Activated CD4-positive, CD25-positive, alpha-beta regulatory T cell treated with anti-CD3 and anti-CD28 coated beads, Interleukin-2, amount 50 U/mL, for 16 hours (primary cell): Measurements from ENCODE around the gene ITIH6.
"Not testable (repeated sequence)": the region's sequence is repeated elsewhere in the genome, so short reads cannot be mapped to it uniquely, and the experiment has no call there.

Experiments
- DNase-seq: peaks from one replicate; pipeline ENCODE4 v3.0.0-alpha.2; 2020; ENCODE audit warnings: low read depth, low spot score

The ITIH6 gene

GRCh38 chrX:54798137-54798536 lies at the start of gene ITIH6:
ITIH6 (minus strand) TSS chrX:54798255; CDS start chrX:54798210, 45 bp downstream.
- DNase-seq: no peak

- DNase-seq: not testable (repeated sequence)
Measured at GRCh38 chrX:54847700-54848099, 49.6 kb upstream of the ITIH6 start.

GRCh38 chrX:54843050-54843449 lies 45.0 kb upstream of the ITIH6 start:
- no peak for DNase-seq

- no peak for DNase-seq
Measured at GRCh38 chrX:54842607-54843006, 44.6 kb upstream of the ITIH6 start.

- not testable (repeated sequence) for DNase-seq
Measured at GRCh38 chrX:54841184-54841874, 43.3 kb upstream of the ITIH6 start.

GRCh38 chrX:54838583-54838982 lies 40.5 kb upstream of the ITIH6 start:
- DNase-seq: no peak

- DNase-seq: no peak
Measured at GRCh38 chrX:54826598-54826997, 28.5 kb upstream of the ITIH6 start.

- DNase-seq: no peak
Measured at GRCh38 chrX:54825716-54826438, 27.8 kb upstream of the ITIH6 start.

- no peak for DNase-seq
Measured at GRCh38 chrX:54824722-54825121, 26.7 kb upstream of the ITIH6 start.

GRCh38 chrX:54824195-54824594 lies 26.1 kb upstream of the ITIH6 start:
- DNase-seq: no peak

- no peak for DNase-seq
Measured at GRCh38 chrX:54821310-54821709, 23.3 kb upstream of the ITIH6 start.

GRCh38 chrX:54820737-54821136 lies 22.7 kb upstream of the ITIH6 start:
- DNase-seq: no peak

- no peak for DNase-seq
Measured at GRCh38 chrX:54819201-54819600, 21.1 kb upstream of the ITIH6 start.

GRCh38 chrX:54818221-54818620 lies 20.2 kb upstream of the ITIH6 start:
- DNase-seq: no peak

- DNase-seq: no peak
Measured at GRCh38 chrX:54817220-54817820, 19.3 kb upstream of the ITIH6 start.

GRCh38 chrX:54812306-54812705 lies 14.3 kb upstream of the ITIH6 start:
- no peak for DNase-seq

- no peak for DNase-seq
Measured at GRCh38 chrX:54811301-54811885, 13.3 kb upstream of the ITIH6 start.

- DNase-seq: no peak
Measured at GRCh38 chrX:54810532-54810931, 12.5 kb upstream of the ITIH6 start.

GRCh38 chrX:54808605-54809483 lies 10.8 kb upstream of the ITIH6 start:
- peak; percentile 75 for DNase-seq

- DNase-seq: no peak
Measured at GRCh38 chrX:54808109-54808604, 10.1 kb upstream of the ITIH6 start.

- no peak for DNase-seq
Measured at GRCh38 chrX:54807524-54808108, 9.6 kb upstream of the ITIH6 start, which contains the start of gene MAGED2. MAGED2 (plus strand) TSS chrX:54807745; CDS start chrX:54809332, 1,587 bp downstream.
